ENCODE measurements around the gene CR2.
"Not testable (repeated sequence)": the region's sequence is repeated elsewhere in the genome, so short reads cannot be mapped to it uniquely, and the experiment has no call there.

CR2 gene

DNA sequence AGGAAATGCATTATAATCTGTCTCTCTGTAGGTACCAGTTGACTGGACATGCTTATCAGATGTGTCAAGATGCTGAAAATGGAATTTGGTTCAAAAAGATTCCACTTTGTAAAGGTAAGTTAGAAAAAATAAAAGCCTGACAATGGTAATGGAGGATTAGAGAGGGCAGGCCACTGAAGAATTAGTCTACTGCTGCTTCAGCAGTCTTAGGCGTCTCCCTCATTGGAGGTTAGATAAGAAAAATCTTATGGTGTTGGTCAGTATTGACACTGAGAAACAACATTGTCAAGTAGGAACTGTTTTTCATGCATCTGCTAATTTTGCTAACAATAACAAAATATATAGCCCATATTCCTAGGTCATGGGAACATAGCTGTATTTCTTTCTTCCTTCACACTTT lies 20.1 kb downstream of the CR2 start (continued):
- no peak for TF ChIP-seq ZNF565 (CRISPR knock-in tag; conservative IDR thresholded peaks at IDR 0.05; ENCODE audit: low read depth)

DNA sequence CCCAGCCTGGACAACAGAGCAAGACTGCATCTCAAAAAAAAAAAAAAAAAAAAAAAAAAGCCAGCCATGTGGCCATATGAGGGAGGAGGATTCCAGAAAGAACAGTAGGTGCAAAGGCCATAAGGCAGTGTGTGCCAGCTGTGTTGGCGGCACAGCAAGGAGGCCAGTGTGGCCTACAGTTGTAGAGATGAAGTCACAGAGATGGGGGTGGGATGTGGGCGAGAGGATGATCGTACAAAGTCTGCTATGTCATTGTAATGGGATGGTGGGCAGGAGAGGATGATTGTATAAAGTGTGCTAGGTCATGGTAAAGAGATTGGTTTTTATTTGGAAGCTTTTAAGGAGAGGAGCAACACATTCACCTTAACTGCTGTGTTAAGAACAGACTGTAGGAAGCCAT lies 32.1 kb downstream of the CR2 start:
- TF ChIP-seq TCF4 (CRISPR knock-in tag; IDR thresholded peaks at IDR 0.05; ENCODE audit: borderline replicate concordance) (no peak), ZC3H10 (CRISPR knock-in tag; IDR thresholded peaks at IDR 0.05) (no peak), OSR1 (CRISPR knock-in tag; IDR thresholded peaks at IDR 0.05) (no peak), ISL1 (CRISPR knock-in tag; IDR thresholded peaks at IDR 0.05) (no peak)
- no peak for ATAC-seq

DNA sequence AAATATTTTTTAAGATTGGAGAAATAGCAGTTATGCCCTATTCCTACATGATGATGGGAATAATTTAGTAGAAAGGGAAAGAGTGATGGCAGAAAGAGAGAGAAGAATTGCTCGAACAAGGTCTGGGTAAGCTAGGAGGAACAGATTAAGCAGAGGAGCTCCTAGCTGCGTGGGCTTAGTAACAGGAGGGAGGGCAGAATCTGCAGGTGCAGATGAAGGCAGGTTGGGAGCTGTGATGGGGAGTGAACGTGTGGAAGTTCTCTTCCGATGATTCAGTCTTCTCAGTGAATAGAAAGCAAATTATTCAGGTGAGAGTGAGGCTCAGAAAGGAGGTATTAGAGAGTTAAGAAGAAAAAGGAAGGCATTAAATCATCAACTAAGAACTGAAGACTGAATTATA lies 33.5 kb downstream of the CR2 start:
- no peak for ATAC-seq
- TF ChIP-seq RARB (CRISPR knock-in tag; IDR thresholded peaks at IDR 0.05) = no peak
- no peak for TF ChIP-seq ARNTL (CRISPR knock-in tag; IDR thresholded peaks at IDR 0.05; ENCODE audit: borderline replicate concordance, low read depth)
- TF ChIP-seq ESRRG (CRISPR knock-in tag; IDR thresholded peaks at IDR 0.05) = no peak
- no peak for TF ChIP-seq ZFP30 (CRISPR knock-in tag; IDR thresholded peaks at IDR 0.05)

DNA sequence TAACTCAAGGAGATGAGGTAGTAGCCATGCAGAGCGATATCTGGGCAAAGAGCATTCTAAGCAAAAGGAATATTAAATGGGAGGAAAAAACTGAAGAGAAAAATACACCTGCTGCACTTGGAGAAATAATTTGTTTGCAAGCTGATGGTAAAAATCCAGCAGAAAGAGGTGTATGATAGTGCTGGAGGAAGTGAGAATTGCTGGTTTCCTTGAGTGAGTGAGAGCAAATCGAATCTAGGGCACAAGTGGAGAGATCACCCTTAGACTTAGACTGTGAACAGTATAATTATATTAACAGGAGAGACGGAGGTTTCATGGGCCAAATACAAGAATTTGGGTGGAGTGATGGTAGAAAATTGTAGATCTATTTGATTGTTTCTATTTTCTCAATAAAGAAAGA lies 39.1 kb downstream of the CR2 start:
- ATAC-seq = no peak
- TF ChIP-seq CSDC2 (CRISPR knock-in tag; IDR thresholded peaks at IDR 0.05) (no peak), TOX (CRISPR knock-in tag; IDR thresholded peaks at IDR 0.05; ENCODE audit: borderline replicate concordance) (no peak), OSR1 (CRISPR knock-in tag; IDR thresholded peaks at IDR 0.05) (no peak), ESRRG (CRISPR knock-in tag; IDR thresholded peaks at IDR 0.05) (no peak), ZC3H10 (CRISPR knock-in tag; IDR thresholded peaks at IDR 0.05) (no peak)
- TF ChIP-seq, protein P1, sequence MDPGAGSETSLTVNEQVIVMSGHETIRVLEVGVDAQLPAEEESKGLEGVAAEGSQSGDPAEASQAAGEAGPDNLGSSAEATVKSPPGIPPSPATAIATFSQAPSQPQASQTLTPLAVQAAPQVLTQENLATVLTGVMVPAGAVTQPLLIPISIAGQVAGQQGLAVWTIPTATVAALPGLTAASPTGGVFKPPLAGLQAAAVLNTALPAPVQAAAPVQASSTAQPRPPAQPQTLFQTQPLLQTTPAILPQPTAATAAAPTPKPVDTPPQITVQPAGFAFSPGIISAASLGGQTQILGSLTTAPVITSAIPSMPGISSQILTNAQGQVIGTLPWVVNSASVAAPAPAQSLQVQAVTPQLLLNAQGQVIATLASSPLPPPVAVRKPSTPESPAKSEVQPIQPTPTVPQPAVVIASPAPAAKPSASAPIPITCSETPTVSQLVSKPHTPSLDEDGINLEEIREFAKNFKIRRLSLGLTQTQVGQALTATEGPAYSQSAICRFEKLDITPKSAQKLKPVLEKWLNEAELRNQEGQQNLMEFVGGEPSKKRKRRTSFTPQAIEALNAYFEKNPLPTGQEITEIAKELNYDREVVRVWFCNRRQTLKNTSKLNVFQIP (CRISPR knock-in tag; IDR thresholded peaks at IDR 0.05; ENCODE audit: borderline replicate concordance, low read depth) = no peak
- TF ChIP-seq, protein P2, sequence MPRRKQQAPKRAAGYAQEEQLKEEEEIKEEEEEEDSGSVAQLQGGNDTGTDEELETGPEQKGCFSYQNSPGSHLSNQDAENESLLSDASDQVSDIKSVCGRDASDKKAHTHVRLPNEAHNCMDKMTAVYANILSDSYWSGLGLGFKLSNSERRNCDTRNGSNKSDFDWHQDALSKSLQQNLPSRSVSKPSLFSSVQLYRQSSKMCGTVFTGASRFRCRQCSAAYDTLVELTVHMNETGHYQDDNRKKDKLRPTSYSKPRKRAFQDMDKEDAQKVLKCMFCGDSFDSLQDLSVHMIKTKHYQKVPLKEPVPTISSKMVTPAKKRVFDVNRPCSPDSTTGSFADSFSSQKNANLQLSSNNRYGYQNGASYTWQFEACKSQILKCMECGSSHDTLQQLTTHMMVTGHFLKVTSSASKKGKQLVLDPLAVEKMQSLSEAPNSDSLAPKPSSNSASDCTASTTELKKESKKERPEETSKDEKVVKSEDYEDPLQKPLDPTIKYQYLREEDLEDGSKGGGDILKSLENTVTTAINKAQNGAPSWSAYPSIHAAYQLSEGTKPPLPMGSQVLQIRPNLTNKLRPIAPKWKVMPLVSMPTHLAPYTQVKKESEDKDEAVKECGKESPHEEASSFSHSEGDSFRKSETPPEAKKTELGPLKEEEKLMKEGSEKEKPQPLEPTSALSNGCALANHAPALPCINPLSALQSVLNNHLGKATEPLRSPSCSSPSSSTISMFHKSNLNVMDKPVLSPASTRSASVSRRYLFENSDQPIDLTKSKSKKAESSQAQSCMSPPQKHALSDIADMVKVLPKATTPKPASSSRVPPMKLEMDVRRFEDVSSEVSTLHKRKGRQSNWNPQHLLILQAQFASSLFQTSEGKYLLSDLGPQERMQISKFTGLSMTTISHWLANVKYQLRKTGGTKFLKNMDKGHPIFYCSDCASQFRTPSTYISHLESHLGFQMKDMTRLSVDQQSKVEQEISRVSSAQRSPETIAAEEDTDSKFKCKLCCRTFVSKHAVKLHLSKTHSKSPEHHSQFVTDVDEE (CRISPR knock-in tag; IDR thresholded peaks at IDR 0.05) = no peak
- TF ChIP-seq, protein P3, sequence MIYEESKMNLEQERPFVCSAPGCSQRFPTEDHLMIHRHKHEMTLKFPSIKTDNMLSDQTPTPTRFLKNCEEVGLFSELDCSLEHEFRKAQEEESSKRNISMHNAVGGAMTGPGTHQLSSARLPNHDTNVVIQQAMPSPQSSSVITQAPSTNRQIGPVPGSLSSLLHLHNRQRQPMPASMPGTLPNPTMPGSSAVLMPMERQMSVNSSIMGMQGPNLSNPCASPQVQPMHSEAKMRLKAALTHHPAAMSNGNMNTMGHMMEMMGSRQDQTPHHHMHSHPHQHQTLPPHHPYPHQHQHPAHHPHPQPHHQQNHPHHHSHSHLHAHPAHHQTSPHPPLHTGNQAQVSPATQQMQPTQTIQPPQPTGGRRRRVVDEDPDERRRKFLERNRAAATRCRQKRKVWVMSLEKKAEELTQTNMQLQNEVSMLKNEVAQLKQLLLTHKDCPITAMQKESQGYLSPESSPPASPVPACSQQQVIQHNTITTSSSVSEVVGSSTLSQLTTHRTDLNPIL (CRISPR knock-in tag; IDR thresholded peaks at IDR 0.05; ENCODE audit: low read depth) = no peak

DNA sequence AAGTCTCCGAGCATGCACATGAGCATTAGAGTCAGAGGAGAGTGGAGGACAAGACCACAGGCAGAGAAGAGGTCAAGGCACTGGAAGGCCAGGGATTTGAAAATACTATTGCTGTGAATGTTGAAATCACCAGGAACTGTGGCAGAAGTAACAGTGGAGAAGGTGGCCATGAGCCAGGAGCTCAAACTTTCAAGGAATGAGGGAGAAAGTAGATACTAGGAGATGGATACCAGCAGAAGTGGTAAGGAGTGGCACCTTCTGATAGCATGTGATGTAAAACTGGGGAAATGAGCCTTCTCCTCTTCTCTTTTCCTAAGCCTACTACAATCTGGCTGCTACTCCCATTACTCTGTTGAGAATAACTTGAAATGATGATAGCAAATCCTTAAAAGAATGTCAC lies 40.0 kb downstream of the CR2 start:
- no peak for ATAC-seq
- TF ChIP-seq ESRRG (CRISPR knock-in tag; IDR thresholded peaks at IDR 0.05) = no peak
- no peak for TF ChIP-seq RARB (CRISPR knock-in tag; IDR thresholded peaks at IDR 0.05)
- no peak for TF ChIP-seq CSDC2 (CRISPR knock-in tag; IDR thresholded peaks at IDR 0.05)
- TF ChIP-seq OSR1 (CRISPR knock-in tag; IDR thresholded peaks at IDR 0.05) = no peak
- no peak for TF ChIP-seq GLIS3 (CRISPR knock-in tag; IDR thresholded peaks at IDR 0.05)
- TF ChIP-seq SNAI2 (CRISPR knock-in tag; IDR thresholded peaks at IDR 0.05) = no peak
- TF ChIP-seq ZNF70 (CRISPR knock-in tag; IDR thresholded peaks at IDR 0.05) = no peak
- TF ChIP-seq, protein P4, sequence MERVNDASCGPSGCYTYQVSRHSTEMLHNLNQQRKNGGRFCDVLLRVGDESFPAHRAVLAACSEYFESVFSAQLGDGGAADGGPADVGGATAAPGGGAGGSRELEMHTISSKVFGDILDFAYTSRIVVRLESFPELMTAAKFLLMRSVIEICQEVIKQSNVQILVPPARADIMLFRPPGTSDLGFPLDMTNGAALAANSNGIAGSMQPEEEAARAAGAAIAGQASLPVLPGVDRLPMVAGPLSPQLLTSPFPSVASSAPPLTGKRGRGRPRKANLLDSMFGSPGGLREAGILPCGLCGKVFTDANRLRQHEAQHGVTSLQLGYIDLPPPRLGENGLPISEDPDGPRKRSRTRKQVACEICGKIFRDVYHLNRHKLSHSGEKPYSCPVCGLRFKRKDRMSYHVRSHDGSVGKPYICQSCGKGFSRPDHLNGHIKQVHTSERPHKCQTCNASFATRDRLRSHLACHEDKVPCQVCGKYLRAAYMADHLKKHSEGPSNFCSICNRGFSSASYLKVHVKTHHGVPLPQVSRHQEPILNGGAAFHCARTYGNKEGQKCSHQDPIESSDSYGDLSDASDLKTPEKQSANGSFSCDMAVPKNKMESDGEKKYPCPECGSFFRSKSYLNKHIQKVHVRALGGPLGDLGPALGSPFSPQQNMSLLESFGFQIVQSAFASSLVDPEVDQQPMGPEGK (CRISPR knock-in tag; IDR thresholded peaks at IDR 0.05; ENCODE audit: borderline replicate concordance) = no peak
- TF ChIP-seq ZFP3 (CRISPR knock-in tag; IDR thresholded peaks at IDR 0.05) = no peak
- TF ChIP-seq, protein P3 (CRISPR knock-in tag; IDR thresholded peaks at IDR 0.05; ENCODE audit: low read depth) = no peak
- no peak for TF ChIP-seq BACH2 (CRISPR knock-in tag; IDR thresholded peaks at IDR 0.05; ENCODE audit: borderline replicate concordance)
- TF ChIP-seq ZFP30 (CRISPR knock-in tag; IDR thresholded peaks at IDR 0.05) = no peak
- no peak for TF ChIP-seq ARNTL (CRISPR knock-in tag; IDR thresholded peaks at IDR 0.05; ENCODE audit: borderline replicate concordance, low read depth)

DNA sequence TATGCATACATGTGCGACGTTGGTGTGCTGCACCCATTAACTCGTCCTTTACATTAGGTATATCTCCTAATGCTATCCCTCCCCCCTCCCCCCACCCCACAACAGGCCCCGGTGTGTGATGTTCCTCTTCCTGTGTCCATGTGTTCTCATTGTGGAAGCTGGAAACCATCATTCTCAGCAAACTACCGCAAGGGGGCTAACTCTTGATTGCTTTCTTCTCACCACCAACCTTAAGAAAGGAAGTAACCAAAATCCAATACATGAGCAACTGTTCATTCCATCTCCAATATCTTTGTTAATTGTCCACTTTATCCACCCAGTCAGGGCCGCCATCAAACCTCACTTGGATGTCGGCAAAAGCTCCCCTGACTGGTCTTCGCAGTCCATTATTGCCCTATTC lies 41.2 kb downstream of the CR2 start:
- not testable (repeated sequence) for ATAC-seq
